ENCODE data around the gene PSG5.
A peak's percentile ranks its signal among the peaks of the same experiment; 100 is the strongest.
"Not testable (repeated sequence)": the region's sequence is repeated elsewhere in the genome, so short reads cannot be mapped to it uniquely, and the experiment has no call there.

Gene PSG5

GRCh38 chr19:43124360-43124759 lies 62.0 kb downstream of the PSG5 start (continued):
- no peak for TF ChIP-seq PRDM6 (tag by site-specific recombination; IDR thresholded peaks at IDR 0.05)
- no peak for TF ChIP-seq ZNF37A (tag by site-specific recombination; IDR thresholded peaks at IDR 0.05)
- TF ChIP-seq ZNF174 (tag by site-specific recombination; IDR thresholded peaks at IDR 0.05) = no peak
- no peak for TF ChIP-seq CTCF (tag by site-specific recombination; IDR thresholded peaks at IDR 0.05)
- TF ChIP-seq ZNF16 (tag by site-specific recombination; IDR thresholded peaks at IDR 0.05; ENCODE audit: low read depth) = no peak
- no peak for TF ChIP-seq ZBTB20 (tag by site-specific recombination; IDR thresholded peaks at IDR 0.05)
- TF ChIP-seq ZBTB21 (tag by site-specific recombination; IDR thresholded peaks at IDR 0.05) = no peak

- H3K36me3 ChIP-seq (ENCODE audit: control insufficient read depth in 2 of 2, insufficient read depth in 1 of 2, low read length in 2 of 2); H3K4me1 ChIP-seq (ENCODE audit: control insufficient read depth, insufficient read depth, low read length); CTCF ChIA-PET; H3K4me3 ChIP-seq (ENCODE audit: low read depth, low read length); H3K9me3 ChIP-seq (ENCODE audit: control insufficient read depth, insufficient read depth, low read depth, low read length); H3K27ac ChIP-seq (ENCODE audit: extremely low read depth, low read depth, low read length): not testable (repeated sequence)
- POLR2A ChIA-PET = interaction anchor here (0.8 kb wide), 1 partner anchor 29 kb away, joined by 7 read pairs; no protein-coding TSS in a partner anchor
These were observed 65.8 kb downstream of the PSG5 start for GRCh38 chr19:43120433-43121026.

- CTCF ChIA-PET = interaction anchor here (0.7 kb wide), 1 partner anchor 73 kb away, joined by 3 read pairs; no protein-coding TSS in a partner anchor
- H3K4me1 ChIP-seq (ENCODE audit: control insufficient read depth, insufficient read depth, low read length); H3K9me3 ChIP-seq (ENCODE audit: control insufficient read depth, insufficient read depth, low read depth, low read length); H3K27ac ChIP-seq (ENCODE audit: extremely low read depth, low read depth, low read length); POLR2A ChIA-PET; H3K36me3 ChIP-seq (ENCODE audit: control insufficient read depth in 2 of 2, insufficient read depth in 1 of 2, low read length in 2 of 2); H3K4me3 ChIP-seq (ENCODE audit: low read depth, low read length): not testable (repeated sequence)
- peak; percentile 41; the same call in 1 of the 2 replicates for TF ChIP-seq ZNF366 (tag by site-specific recombination; conservative IDR thresholded peaks at IDR 0.05)
- TF ChIP-seq ZBTB10 (tag by site-specific recombination; IDR thresholded peaks at IDR 0.05) = 0 out of 2 replicates have a peak, but pooled peaks have one; percentile 28
These were observed 66.8 kb downstream of the PSG5 start for GRCh38 chr19:43119526-43119925.
